ENCODE results near the gene DRD3. TPM values are rescaled to one million over a fixed set of nuclear protein-coding genes. Genes with fewer than 3 reads are reported as not detected.

DRD3 gene
- total and polyA plus RNA-seq, 4 donors = not detected

DNA sequence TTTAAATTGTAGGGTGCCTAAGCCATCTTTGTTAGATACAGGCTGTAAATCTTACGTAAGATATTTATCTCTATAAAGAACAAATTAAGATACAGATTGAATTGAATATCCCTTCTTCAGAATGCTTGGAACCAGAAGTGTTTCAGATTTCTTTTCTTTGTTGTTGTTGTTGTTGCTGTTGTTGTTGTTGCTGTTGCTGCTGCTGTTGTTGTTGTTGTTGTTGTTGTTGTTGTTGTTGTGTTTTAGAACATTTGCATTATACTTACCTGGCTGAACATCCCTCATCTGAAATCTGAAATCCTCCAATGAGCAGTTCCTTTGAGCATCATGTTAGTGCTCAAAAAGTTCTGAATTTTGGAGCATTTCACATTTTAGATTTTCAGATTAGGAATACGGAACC lies 95.7 kb downstream of the DRD3 start:
- 99 to 100% methylated on average over 2 of the region's 2 CpGs for WGBS, 2 donors
- ATAC-seq (ENCODE audit: low FRiP score) = no peak
- no peak overlapping the region for H3K4me3 ChIP-seq (ENCODE audit: low read length in 2 of 2)
- H3K36me3 ChIP-seq (ENCODE audit: control insufficient read depth in 1 of 2, insufficient read depth in 2 of 2, low read length in 1 of 2) = peaks cover 2 to 12% of the 10 kb centered on the region in 2 donors
- DNase-seq = no peak
- intact Hi-C loops (cut with DNase I) = loop anchor here in 1 of 2 donors (5.0 kb wide), 1 partner anchor 64 kb away; no protein-coding TSS in a partner anchor
- H3K27me3 ChIP-seq (ENCODE audit: control insufficient read depth in 1 of 2, insufficient read depth in 2 of 2, low read length in 1 of 2) = no peaks in the 10 kb centered on the region
- peaks cover 2 to 13% of the 10 kb centered on the region in 2 donors for H3K4me1 ChIP-seq (ENCODE audit: control insufficient read depth in 1 of 2, insufficient read depth in 2 of 2, low read length in 2 of 2)
- no peak overlapping the region for H3K27ac ChIP-seq (ENCODE audit: low read depth in 1 of 2, low read length in 2 of 2)
- no peaks in the 10 kb centered on the region for H3K9me3 ChIP-seq (ENCODE audit: control insufficient read depth, low read length)

GRCh38 chr3:114081037-114081436 lies 97.8 kb downstream of the DRD3 start:
- intact Hi-C loops (cut with DNase I) = loop anchor here in 1 of 2 donors (5.0 kb wide), 1 partner anchor 66 kb away; no protein-coding TSS in a partner anchor
- H3K4me1 ChIP-seq (ENCODE audit: control insufficient read depth in 1 of 2, insufficient read depth in 2 of 2, low read length in 2 of 2) = peaks cover 2 to 13% of the 10 kb centered on the region in 2 donors
- H3K9me3 ChIP-seq (ENCODE audit: control insufficient read depth, low read length) = no peaks in the 10 kb centered on the region
- peak overlapping the region in 1 of 2 donors; percentile 57 for H3K27ac ChIP-seq (ENCODE audit: low read depth in 1 of 2, low read length in 2 of 2)
- ATAC-seq (ENCODE audit: low FRiP score) (no peak), DNase-seq (no peak)
- no peaks in the 10 kb centered on the region for H3K27me3 ChIP-seq (ENCODE audit: control insufficient read depth in 1 of 2, insufficient read depth in 2 of 2, low read length in 1 of 2)
- H3K36me3 ChIP-seq (ENCODE audit: control insufficient read depth in 1 of 2, insufficient read depth in 2 of 2, low read length in 1 of 2) = peaks cover 4 to 5% of the 10 kb centered on the region in 2 donors
- H3K4me3 ChIP-seq (ENCODE audit: low read length in 2 of 2) = no peak overlapping the region

- Histone ChIP-seq H3K4me3 (ENCODE audit: low read length in 2 of 2) (no peak overlapping the region), H3K27me3 (ENCODE audit: control insufficient read depth in 1 of 2, insufficient read depth in 2 of 2, low read length in 1 of 2) (no peaks in the 10 kb centered on the region), H3K4me1 (ENCODE audit: control insufficient read depth in 1 of 2, insufficient read depth in 2 of 2, low read length in 2 of 2) (peaks cover 2 to 13% of the 10 kb centered on the region in 2 donors), H3K27ac (ENCODE audit: low read depth in 1 of 2, low read length in 2 of 2) (no peak overlapping the region), H3K36me3 (ENCODE audit: control insufficient read depth in 1 of 2, insufficient read depth in 2 of 2, low read length in 1 of 2) (peaks cover 3 to 4% of the 10 kb centered on the region in 2 donors), H3K9me3 (ENCODE audit: control insufficient read depth, low read length) (no peaks in the 10 kb centered on the region)
- no peak for DNase-seq
- ATAC-seq (ENCODE audit: low FRiP score) = no peak
- intact Hi-C loops (cut with DNase I) = loop anchor here in 1 of 2 donors (5.0 kb wide), 1 partner anchor 67 kb away; no protein-coding TSS in a partner anchor
Measured at GRCh38 chr3:114080201-114080600, 98.7 kb downstream of the DRD3 start.

- DNase-seq = no peak
- H3K9me3 ChIP-seq (ENCODE audit: control insufficient read depth, low read length) = no peaks in the 10 kb centered on the region
- H3K36me3 ChIP-seq (ENCODE audit: control insufficient read depth in 1 of 2, insufficient read depth in 2 of 2, low read length in 1 of 2) = peaks cover 3 to 4% of the 10 kb centered on the region in 2 donors
- peak overlapping the region in 1 of 2 donors; percentile 40 for H3K27ac ChIP-seq (ENCODE audit: low read depth in 1 of 2, low read length in 2 of 2)
- H3K4me1 ChIP-seq (ENCODE audit: control insufficient read depth in 1 of 2, insufficient read depth in 2 of 2, low read length in 2 of 2) = peaks cover 2 to 13% of the 10 kb centered on the region in 2 donors
- no peaks in the 10 kb centered on the region for H3K27me3 ChIP-seq (ENCODE audit: control insufficient read depth in 1 of 2, insufficient read depth in 2 of 2, low read length in 1 of 2)
- no peak for ATAC-seq (ENCODE audit: low FRiP score)
- intact Hi-C loops (cut with DNase I) = loop anchor here in 1 of 2 donors (5.0 kb wide), 1 partner anchor 68 kb away; no protein-coding TSS in a partner anchor
- WGBS, 2 donors = 36 to 42% methylated on average over 5 of the region's 5 CpGs
- no peak overlapping the region for H3K4me3 ChIP-seq (ENCODE audit: low read length in 2 of 2)
Measured at GRCh38 chr3:114079761-114080160, 99.1 kb downstream of the DRD3 start.

DNA sequence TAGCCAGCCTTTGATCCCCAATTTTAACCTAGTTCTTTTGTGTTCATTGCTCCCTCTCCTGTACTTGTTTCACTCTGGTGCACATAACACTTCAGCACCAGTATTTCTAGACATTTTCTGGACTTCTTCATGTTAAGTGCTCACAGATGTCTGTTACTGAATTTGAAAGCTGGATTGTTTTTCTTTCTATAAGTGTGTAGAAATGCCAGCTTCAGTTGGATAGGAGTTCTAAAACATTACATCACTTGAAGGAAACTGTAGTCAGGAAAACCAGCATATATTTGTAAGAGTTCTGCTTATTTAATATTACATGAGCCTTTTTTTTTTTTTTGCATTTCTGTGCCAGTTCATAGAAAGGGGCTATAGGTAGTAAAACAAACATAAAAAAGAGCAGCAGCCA lies 100.7 kb downstream of the DRD3 start:
- no peak for ATAC-seq (ENCODE audit: low FRiP score)
- H3K27me3 ChIP-seq (ENCODE audit: control insufficient read depth in 1 of 2, insufficient read depth in 2 of 2, low read length in 1 of 2) = no peaks in the 10 kb centered on the region
- peaks cover 2 to 13% of the 10 kb centered on the region in 2 donors for H3K4me1 ChIP-seq (ENCODE audit: control insufficient read depth in 1 of 2, insufficient read depth in 2 of 2, low read length in 2 of 2)
- H3K27ac ChIP-seq (ENCODE audit: low read depth in 1 of 2, low read length in 2 of 2) = no peak overlapping the region
- no peak overlapping the region for H3K4me3 ChIP-seq (ENCODE audit: low read length in 2 of 2)
- peaks cover 0 to 3% of the 10 kb centered on the region in 2 donors for H3K36me3 ChIP-seq (ENCODE audit: control insufficient read depth in 1 of 2, insufficient read depth in 2 of 2, low read length in 1 of 2)
- DNase-seq = no peak
- intact Hi-C loops (cut with DNase I) = no loop called here
- no peaks in the 10 kb centered on the region for H3K9me3 ChIP-seq (ENCODE audit: control insufficient read depth, low read length)

Other genes starting within 250 kb of the DRD3 start
- gene ZDHHC23, start 231.0 kb downstream of the DRD3 start, total RNA-seq = 10 to 100 TPM in 1 of 2 donors, 1 to 10 TPM in 1; 4.1 to 12.7 TPM
- gene ZDHHC23, start 231.0 kb downstream of the DRD3 start, polyA plus RNA-seq = 1 to 10 TPM in 1 of 2 donors, under 1 TPM in 1; 0.75 to 1.5 TPM
- 1 to 10 TPM; 2.6 to 8.6 TPM for gene CCDC191, start 122.5 kb downstream of the DRD3 start, total RNA-seq
- gene CCDC191, start 122.5 kb downstream of the DRD3 start, polyA plus RNA-seq = 1 to 10 TPM; 1.4 to 3.1 TPM
- gene QTRT2, start 122.3 kb downstream of the DRD3 start, total RNA-seq = 10 to 100 TPM; 16.2 to 23.4 TPM
- gene QTRT2, start 122.3 kb downstream of the DRD3 start, polyA plus RNA-seq = 1 to 10 TPM; 4.5 to 4.6 TPM
- gene ZNF80, start 58.5 kb upstream of the DRD3 start, total RNA-seq = under 1 TPM in 1 of 2 donors, not detected in 1; 0.15 TPM
- gene ZNF80, start 58.5 kb upstream of the DRD3 start, polyA plus RNA-seq = not detected
- gene TIGIT, start 115.0 kb upstream of the DRD3 start, total RNA-seq = 1 to 10 TPM in 1 of 2 donors, under 1 TPM in 1; 0.75 to 1.0 TPM
- under 1 TPM in 1 of 2 donors, not detected in 1; 0.15 TPM for gene TIGIT, start 115.0 kb upstream of the DRD3 start, polyA plus RNA-seq